Naive thymus-derived CD4-positive, alpha-beta T cell (primary cell): ENCODE measurements around the gene UNC13C. TPM values are rescaled to one million over a fixed set of nuclear protein-coding genes. Genes with fewer than 3 reads are reported as not detected.

ENCODE experiments used
- ATAC-seq: fragments of 150-1000 bp; cut with Tn5 transposase; 2 replicates; pipeline ENCODE4 v1.10.0; 2021; ENCODE audit warnings: mild to moderate bottlenecking, moderate library complexity
- CTCF ChIA-PET: fragments of 350-600 bp; sonication (Branson Sonifier 250); formaldehyde crosslinking; loops from one replicate; lab custom pipeline; 2021; ENCODE audit warnings: antibody characterized with exemption; lab: Charles Lee
- POLR2A ChIA-PET: fragments of 350-600 bp; sonication (Branson Sonifier 250); formaldehyde crosslinking; loops from one replicate; lab custom pipeline; 2021; ENCODE audit warnings: antibody characterized with exemption, inconsistent platforms; lab: Charles Lee
- DNase-seq, 9 donors: peaks; one replicate each; pipeline versions ENCODE4 v3.0.0 to v3.0.0-alpha.2; 2020 to 2022; ENCODE audit warnings: mixed read lengths in 1 of 9
- H3K27ac ChIP-seq: one replicate; pipeline ENCODE4 v1.7.0; 2013; ENCODE audit warnings: mild to moderate bottlenecking, low read depth, low read length, moderate library complexity
- H3K27me3 ChIP-seq, 2 donors: one replicate each; pipeline ENCODE4 v1.7.0; 2013; ENCODE audit warnings: low read length in 2 of 2, mild to moderate bottlenecking in 2 of 2, moderate library complexity in 2 of 2; ENCODE audit not compliant: control insufficient read depth in 2 of 2, insufficient read depth in 2 of 2
- H3K36me3 ChIP-seq, 3 experiments: 1 replicate in 2 of 3; 2 replicates in 1 of 3; pipeline ENCODE4 v1.7.0; 2013; ENCODE audit warnings: low read length in 3 of 3, mild to moderate bottlenecking in 3 of 3, moderate library complexity in 1 of 3; ENCODE audit not compliant: insufficient read depth in 3 of 3, control insufficient read depth in 2 of 3
- H3K4me1 ChIP-seq, 2 donors: one replicate each; pipeline ENCODE4 v1.7.0; 2013; ENCODE audit warnings: low read length in 2 of 2, mild to moderate bottlenecking in 2 of 2, moderate library complexity in 1 of 2; ENCODE audit not compliant: control insufficient read depth in 2 of 2, insufficient read depth in 2 of 2
- H3K4me3 ChIP-seq: 2 replicates; pipeline ENCODE4 v1.7.0; 2013; ENCODE audit warnings: mild to moderate bottlenecking, low read length
- H3K9me3 ChIP-seq, 3 experiments: 1 replicate in 2 of 3; 2 replicates in 1 of 3; pipeline ENCODE4 v1.7.0; 2013; ENCODE audit warnings: low read length in 3 of 3; ENCODE audit not compliant: control insufficient read depth in 2 of 3
- H3K27ac Mint-ChIP-seq, 9 donors: one replicate each; pipeline ENCODE4 v1.8.0; 2020 to 2022; ENCODE audit warnings: mixed read lengths in 9 of 9, mild to moderate bottlenecking in 8 of 9, moderate library complexity in 5 of 9, inconsistent platforms in 2 of 9
- H3K27me3 Mint-ChIP-seq, 5 donors: one replicate each; pipeline ENCODE4 v1.8.0; 2021 to 2022; ENCODE audit warnings: mixed read lengths in 5 of 5, mild to moderate bottlenecking in 1 of 5
- H3K36me3 Mint-ChIP-seq, 5 donors: one replicate each; pipeline ENCODE4 v1.8.0; 2020 to 2022; ENCODE audit warnings: mixed read lengths in 5 of 5, mild to moderate bottlenecking in 3 of 5, inconsistent platforms in 1 of 5
- H3K4me1 Mint-ChIP-seq, 7 donors: one replicate each; pipeline ENCODE4 v1.8.0; 2020 to 2022; ENCODE audit warnings: mixed read lengths in 7 of 7, mild to moderate bottlenecking in 3 of 7, inconsistent platforms in 1 of 7
- H3K4me3 Mint-ChIP-seq, 10 donors: one replicate each; pipeline ENCODE4 v1.8.0; 2020 to 2022; ENCODE audit warnings: mild to moderate bottlenecking in 10 of 10, mixed read lengths in 10 of 10, moderate library complexity in 6 of 10, inconsistent platforms in 2 of 10
- H3K9me3 Mint-ChIP-seq, 11 donors: one replicate each; pipeline ENCODE4 v1.8.0; 2020 to 2022; ENCODE audit warnings: mixed read lengths in 11 of 11, mild to moderate bottlenecking in 4 of 11, inconsistent platforms in 1 of 11, moderate library complexity in 1 of 11
- intact Hi-C, 2 donors: fragments of 100-400 bp; cut with micrococcal nuclease; formaldehyde crosslinking; loops; one replicate each; pipeline ENCODE4 v1.15.1; 2023
- polyA plus RNA-seq, 2 donors: library from polyadenylated mRNA; unstranded; fragments of 300-500 nt; fragmentation: Illumina TruSeq; gene quantifications; one replicate each; pipeline ENCODE4 v1.2.3, GENCODE V29; 2021
- total RNA-seq, 6 experiments: library from RNA in 5 of 6; stranded (reverse) in 5 of 6; gene quantifications; 1 replicate in 5 of 6; 2 replicates in 1 of 6; pipeline ENCODE4 v1.2.3 and lab custom pipeline; 2021 to 2026

The UNC13C gene
- total and polyA plus RNA-seq, 7 experiments from 2014 or later: not detected

DNA sequence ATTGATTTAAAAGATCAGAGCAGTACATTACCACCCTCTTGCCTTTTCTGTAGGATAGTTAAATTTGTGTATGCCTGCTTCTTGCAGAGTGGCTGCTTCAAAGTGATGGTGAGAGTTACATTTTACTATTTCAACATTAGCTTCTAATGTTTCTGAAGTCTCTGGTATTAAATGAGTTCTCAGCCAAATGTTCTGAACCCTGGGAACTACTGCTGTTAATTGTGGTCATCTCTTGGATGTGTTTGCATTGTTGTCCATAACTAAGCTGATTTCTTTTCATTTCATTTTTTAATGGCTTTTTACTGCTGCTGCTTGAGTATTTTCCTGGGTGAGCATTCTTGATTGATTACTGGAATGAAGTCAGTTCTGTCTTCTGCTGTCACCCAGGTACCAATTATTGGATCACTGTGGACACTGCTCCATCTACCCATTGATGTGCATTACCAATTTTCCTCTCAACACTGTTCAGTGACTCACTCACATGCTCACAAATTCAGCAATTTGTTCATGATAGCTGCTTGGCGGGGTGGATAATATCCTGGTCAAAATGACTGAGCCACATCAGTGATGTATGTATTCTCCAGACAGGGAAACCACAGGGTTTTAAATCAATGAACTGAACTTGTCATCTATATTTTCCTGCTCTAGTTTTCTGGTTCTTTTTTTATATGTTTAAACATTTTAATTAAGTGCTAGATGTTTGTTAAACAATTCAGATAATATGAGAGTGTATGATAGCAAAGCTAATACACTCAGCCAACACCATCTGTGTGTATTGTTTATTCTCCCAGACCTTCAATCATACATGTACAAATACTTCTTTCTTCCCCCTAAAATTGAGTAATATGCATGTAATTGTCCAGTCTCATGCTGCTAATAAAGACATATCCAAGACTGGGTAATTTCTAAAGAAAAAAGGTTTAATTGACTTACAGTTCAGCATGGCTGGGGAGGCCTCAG is 630.9 kb downstream of the UNC13C start:
- Mint-ChIP-seq H3K4me1 (no peaks in the 10 kb centered on the region), H3K27ac (no peak overlapping the region), H3K9me3 (peaks cover 0 to 2% (median 0%) of the 10 kb centered on the region in 11 donors), H3K4me3 (no peak overlapping the region), H3K27me3 (peaks cover 0 to 17% (median 8%) of the 10 kb centered on the region in 5 donors), H3K36me3 (no peaks in the 10 kb centered on the region)
- ChIA-PET CTCF (no interaction called here), POLR2A (no interaction called here)
- Histone ChIP-seq H3K9me3 (no peaks in the 10 kb centered on the region), H3K27ac (no peak overlapping the region), H3K4me3 (no peak overlapping the region), H3K27me3 (no peaks in the 10 kb centered on the region), H3K36me3 (no peaks in the 10 kb centered on the region), H3K4me1 (no peaks in the 10 kb centered on the region)
- DNase-seq (no peak), ATAC-seq (no peak)
- intact Hi-C loops: no loop called here

DNA sequence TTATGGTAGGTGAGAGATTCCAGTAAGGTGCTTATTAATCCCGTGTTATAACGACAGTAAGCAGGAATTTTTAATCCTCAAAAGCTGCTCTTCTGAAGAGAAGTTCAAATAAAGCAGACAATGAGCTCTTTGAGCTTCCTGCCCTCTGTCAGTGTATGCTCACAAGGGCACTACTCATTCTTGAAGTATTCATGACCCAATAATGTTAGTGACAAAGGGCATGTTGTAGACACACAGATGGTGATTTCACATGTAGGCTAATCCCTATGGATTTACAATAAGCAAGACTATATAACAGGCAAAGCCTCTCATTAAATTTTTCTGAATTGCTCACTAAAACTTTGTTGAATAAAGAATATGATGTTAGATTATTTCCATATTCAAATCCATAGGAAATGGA is 639.9 kb downstream of the UNC13C start:
- H3K4me3 ChIP-seq: no peak overlapping the region
- H3K27ac ChIP-seq: no peak overlapping the region
- Mint-ChIP-seq H3K36me3 (no peaks in the 10 kb centered on the region), H3K27me3 (peaks cover 0 to 12% (median 0%) of the 10 kb centered on the region in 5 donors), H3K4me3 (no peak overlapping the region), H3K27ac (no peak overlapping the region), H3K9me3 (no peaks in the 10 kb centered on the region), H3K4me1 (no peaks in the 10 kb centered on the region)
- H3K36me3 ChIP-seq: no peaks in the 10 kb centered on the region
- DNase-seq: no peak
- no peak for ATAC-seq
- ChIA-PET CTCF (no interaction called here), POLR2A (no interaction called here)
- H3K27me3 ChIP-seq: no peaks in the 10 kb centered on the region
- no peaks in the 10 kb centered on the region for H3K9me3 ChIP-seq
- H3K4me1 ChIP-seq: no peaks in the 10 kb centered on the region
- intact Hi-C loops: no loop called here

GRCh38 chr15:54619180-54619579 is 640.9 kb downstream of the UNC13C start:
- POLR2A ChIA-PET: no interaction called here
- no peak overlapping the region for H3K4me3 Mint-ChIP-seq
- H3K9me3 Mint-ChIP-seq: no peaks in the 10 kb centered on the region
- peaks cover 0 to 12% (median 5%) of the 10 kb centered on the region in 5 donors for H3K27me3 Mint-ChIP-seq
- CTCF ChIA-PET: no interaction called here
- Histone ChIP-seq H3K27me3 (no peaks in the 10 kb centered on the region), H3K9me3 (no peaks in the 10 kb centered on the region), H3K4me3 (no peak overlapping the region), H3K27ac (no peak overlapping the region), H3K36me3 (no peaks in the 10 kb centered on the region), H3K4me1 (no peaks in the 10 kb centered on the region)
- ATAC-seq (no peak), DNase-seq (no peak)
- intact Hi-C loops: no loop called here
- H3K4me1 Mint-ChIP-seq: no peaks in the 10 kb centered on the region
- no peaks in the 10 kb centered on the region for H3K36me3 Mint-ChIP-seq
- H3K27ac Mint-ChIP-seq: no peak overlapping the region

- CTCF ChIA-PET: no interaction called here
- Histone ChIP-seq H3K9me3 (no peaks in the 10 kb centered on the region), H3K4me1 (no peaks in the 10 kb centered on the region), H3K4me3 (no peak overlapping the region), H3K36me3 (no peaks in the 10 kb centered on the region), H3K27me3 (no peaks in the 10 kb centered on the region), H3K27ac (no peak overlapping the region)
- no peak for DNase-seq
- Mint-ChIP-seq H3K4me3 (no peak overlapping the region), H3K36me3 (no peaks in the 10 kb centered on the region), H3K4me1 (no peaks in the 10 kb centered on the region), H3K27me3 (peaks cover 0 to 16% (median 5%) of the 10 kb centered on the region in 5 donors), H3K27ac (no peak overlapping the region), H3K9me3 (no peaks in the 10 kb centered on the region)
- POLR2A ChIA-PET: no interaction called here
- ATAC-seq: no peak
- intact Hi-C loops: no loop called here
Observed at GRCh38 chr15:54620916-54621315, 642.7 kb downstream of the UNC13C start.

GRCh38 chr15:54636147-54636546 is 657.9 kb downstream of the UNC13C start:
- ChIA-PET POLR2A (no interaction called here), CTCF (no interaction called here)
- Mint-ChIP-seq H3K4me1 (no peaks in the 10 kb centered on the region), H3K4me3 (no peak overlapping the region), H3K27ac (no peak overlapping the region), H3K9me3 (peaks cover 1 to 25% (median 10%) of the 10 kb centered on the region in 11 donors), H3K27me3 (no peaks in the 10 kb centered on the region), H3K36me3 (peaks cover 0 to 3% (median 0%) of the 10 kb centered on the region in 5 donors)
- DNase-seq (no peak), ATAC-seq (no peak)
- no peaks in the 10 kb centered on the region for H3K27me3 ChIP-seq
- H3K9me3 ChIP-seq: no peaks in the 10 kb centered on the region
- no peak overlapping the region for H3K27ac ChIP-seq
- H3K4me3 ChIP-seq: no peak overlapping the region
- intact Hi-C loops: no loop called here
- no peaks in the 10 kb centered on the region for H3K36me3 ChIP-seq
- no peaks in the 10 kb centered on the region for H3K4me1 ChIP-seq

GRCh38 chr15:54638666-54639065 is 660.4 kb downstream of the UNC13C start:
- Histone ChIP-seq H3K27me3 (no peaks in the 10 kb centered on the region), H3K36me3 (no peaks in the 10 kb centered on the region), H3K4me1 (no peaks in the 10 kb centered on the region), H3K4me3 (no peak overlapping the region), H3K9me3 (no peaks in the 10 kb centered on the region), H3K27ac (no peak overlapping the region)
- ATAC-seq (no peak), DNase-seq (no peak)
- Mint-ChIP-seq H3K4me3 (no peak overlapping the region), H3K9me3 (peaks cover 1 to 25% (median 10%) of the 10 kb centered on the region in 11 donors), H3K27ac (no peak overlapping the region), H3K27me3 (peaks cover 0 to 3% (median 0%) of the 10 kb centered on the region in 5 donors), H3K36me3 (peaks cover 0 to 3% (median 0%) of the 10 kb centered on the region in 5 donors), H3K4me1 (no peaks in the 10 kb centered on the region)
- intact Hi-C loops: no loop called here
- CTCF ChIA-PET: no interaction called here
- POLR2A ChIA-PET: no interaction called here

GRCh38 chr15:54640873-54641272 is 662.6 kb downstream of the UNC13C start:
- no peak overlapping the region for H3K4me3 ChIP-seq
- Mint-ChIP-seq H3K36me3 (peaks cover 0 to 3% (median 0%) of the 10 kb centered on the region in 5 donors), H3K4me1 (no peaks in the 10 kb centered on the region), H3K9me3 (peaks cover 1 to 25% (median 12%) of the 10 kb centered on the region in 11 donors), H3K4me3 (no peak overlapping the region), H3K27me3 (peaks cover 0 to 3% (median 0%) of the 10 kb centered on the region in 5 donors), H3K27ac (no peak overlapping the region)
- intact Hi-C loops: no loop called here
- H3K4me1 ChIP-seq: no peaks in the 10 kb centered on the region
- POLR2A ChIA-PET: no interaction called here
- no peak overlapping the region for H3K27ac ChIP-seq
- no peaks in the 10 kb centered on the region for H3K9me3 ChIP-seq
- DNase-seq (no peak), ATAC-seq (no peak)
- no peaks in the 10 kb centered on the region for H3K36me3 ChIP-seq
- no peaks in the 10 kb centered on the region for H3K27me3 ChIP-seq
- CTCF ChIA-PET: no interaction called here
